HCT116 (cell line): ENCODE results near the gene TRDN. TPM values are rescaled to one million over a fixed set of nuclear protein-coding genes. Genes with fewer than 3 reads are reported as not detected.

Experiments used
- ATAC-seq: fragments of 200-7000 bp; cut with Tn5 transposase; 2 replicates; pipeline ENCODE4 v1.9.1; 2020; ENCODE audit warnings: mild to moderate bottlenecking, moderate library complexity
- BruUV-seq: library from RNA; stranded (reverse); fragments of 400-500 nt; replicated peaks from 2 replicates; lab custom pipeline; 2021; lab: Mats Ljungman, UMichigan
- CTCF ChIA-PET: fragments of 300-600 bp; sonication (Branson Sonifier 250); formaldehyde crosslinking; loops from one replicate; lab custom pipeline; 2021; ENCODE audit warnings: antibody characterized with exemption; lab: Charles Lee
- POLR2A ChIA-PET: fragments of 300-600, 350-600 bp; sonication (Branson Sonifier 250); formaldehyde crosslinking; loops from one replicate; lab custom pipeline; 2021; ENCODE audit warnings: antibody characterized with exemption; lab: Charles Lee
- RAD21 ChIA-PET, 2 experiments: fragments of 300-600 bp; sonication (Branson Sonifier 250); formaldehyde crosslinking; loops; one replicate each; lab custom pipeline; 2023; ENCODE audit warnings: low total read pairs in 2 of 2; ENCODE audit not compliant: uncharacterized antibody in 2 of 2, unreplicated experiment in 2 of 2, low non-redundant PET in 1 of 2; lab: Charles Lee
- DNase-seq: peaks from one replicate; pipeline ENCODE4 v3.0.0-alpha.2; 2010; ENCODE audit warnings: low read depth, low spot score
- H2AFZ ChIP-seq: fragments of 200-600 bp; shearing (Covaris generic), sonication (generic); 2 replicates; pipeline ENCODE4 v1.6.1; 2017; ENCODE audit warnings: low read depth, mixed run types, mixed read lengths, antibody characterized with exemption, low read length; ENCODE audit not compliant: poor library complexity, severe bottlenecking
- H3K27ac ChIP-seq: 2 replicates; pipeline ENCODE4 v1.5.1; 2012; ENCODE audit warnings: low read depth, low read length
- H3K27me3 ChIP-seq: fragments of 200-600 bp; sonication (generic); 2 replicates; pipeline ENCODE4 v1.6.1; 2016; ENCODE audit warnings: mixed run types, low read length, mixed read lengths; ENCODE audit not compliant: insufficient read depth
- H3K36me3 ChIP-seq, 2 experiments: fragments of 200-500 bp in 1 of 2; fragments of 200-600 bp in 1 of 2; sonication (Bioruptor generic) in 1 of 2; sonication (generic) in 1 of 2; 2 replicates each; pipeline versions ENCODE4 v1.5.1 to v1.6.1; 2014 to 2016; ENCODE audit warnings: low read length in 2 of 2, inconsistent platforms in 1 of 2, mixed read lengths in 1 of 2, mixed run types in 1 of 2; ENCODE audit not compliant: insufficient read depth in 2 of 2, control insufficient read depth in 1 of 2
- H3K4me1 ChIP-seq, 2 experiments: fragments of 200-600 bp in 1 of 2; sonication (generic) in 1 of 2; 2 replicates each; pipeline versions ENCODE4 v1.5.1 to v1.6.1; 2012 to 2017; ENCODE audit warnings: low read length in 2 of 2, inconsistent platforms in 1 of 2, mild to moderate bottlenecking in 1 of 2, mixed read lengths in 1 of 2, mixed run types in 1 of 2, moderate library complexity in 1 of 2; ENCODE audit not compliant: insufficient read depth in 2 of 2, control insufficient read depth in 1 of 2
- H3K4me2 ChIP-seq: fragments of 200-600 bp; sonication (generic); 2 replicates; pipeline ENCODE4 v1.6.1; 2017; ENCODE audit warnings: mixed run types, low read length, mixed read lengths
- H3K4me3 ChIP-seq, 2 experiments: fragments of 200-600 bp in 1 of 2; sonication (generic) in 1 of 2; replicated peaks in 1 of 2; 2 replicates each; pipeline ENCODE4 v1.5.1; 2011 to 2016; ENCODE audit warnings: low read length in 2 of 2, control low read depth in 1 of 2, low read depth in 1 of 2, mild to moderate bottlenecking in 1 of 2, mixed read lengths in 1 of 2, mixed run types in 1 of 2
- H3K79me2 ChIP-seq: fragments of 200-600 bp; sonication (generic); 2 replicates; pipeline ENCODE4 v1.6.1; 2017; ENCODE audit warnings: mild to moderate bottlenecking, mixed run types, low read length, moderate library complexity, mixed read lengths; ENCODE audit not compliant: insufficient read depth
- H3K9ac ChIP-seq: fragments of 200-600 bp; sonication (generic); 2 replicates; pipeline ENCODE4 v1.6.1; 2016; ENCODE audit warnings: low read length, mixed read lengths
- H3K9me2 ChIP-seq: fragments of 200-600 bp; sonication (generic), shearing (Covaris generic); 2 replicates; pipeline ENCODE4 v1.6.1; 2017; ENCODE audit warnings: mixed run types, mild to moderate bottlenecking, moderate library complexity; ENCODE audit not compliant: insufficient read depth
- H3K9me3 ChIP-seq, 2 experiments: fragments of 200-500 bp in 1 of 2; fragments of 200-600 bp in 1 of 2; sonication (Bioruptor generic) in 1 of 2; sonication (generic) in 1 of 2; 2 replicates each; pipeline ENCODE4 v1.6.1; 2014 to 2017; ENCODE audit warnings: low read length in 2 of 2, mixed read lengths in 2 of 2, inconsistent platforms in 1 of 2, low read depth in 1 of 2, mild to moderate bottlenecking in 1 of 2, mixed run types in 1 of 2, moderate library complexity in 1 of 2; ENCODE audit not compliant: control insufficient read depth in 1 of 2, insufficient read depth in 1 of 2
- H4K20me1 ChIP-seq: fragments of 200-600 bp; sonication (generic), shearing (Covaris generic); 2 replicates; pipeline ENCODE4 v1.6.1; 2017; ENCODE audit warnings: mixed run types, mild to moderate bottlenecking, moderate library complexity; ENCODE audit not compliant: insufficient read depth
- CBX3 ChIP-seq: IDR thresholded peaks from 2 replicates; pipeline ENCODE4 v1.6.1; 2012; ENCODE audit warnings: low read depth
- CEBPB ChIP-seq: IDR thresholded peaks from 2 replicates; pipeline ENCODE4 v1.6.1; 2012; ENCODE audit warnings: low read depth
- CTCF ChIP-seq, 3 experiments: fragments of 200-600 bp in 1 of 3; sonication (generic) in 1 of 3; IDR thresholded peaks in 2 of 3; conservative IDR thresholded peaks in 1 of 3; 2 replicates each; pipeline ENCODE4 v1.5.1; 2012 to 2017; ENCODE audit warnings: low read depth in 2 of 3, low read length in 2 of 3, antibody characterized with exemption in 1 of 3, borderline replicate concordance in 1 of 3, control low read depth in 1 of 3, mild to moderate bottlenecking in 1 of 3, mixed read lengths in 1 of 3, mixed run types in 1 of 3, moderate library complexity in 1 of 3; ENCODE audit not compliant: insufficient read depth in 1 of 3
- EGR1 ChIP-seq: IDR thresholded peaks from 2 replicates; pipeline ENCODE4 v1.6.1; 2012; ENCODE audit warnings: low read depth
- ELF1 ChIP-seq: IDR thresholded peaks from 2 replicates; pipeline ENCODE4 v1.6.1; 2012; ENCODE audit warnings: low read depth, borderline replicate concordance
- MAX ChIP-seq: IDR thresholded peaks from 2 replicates; pipeline ENCODE4 v1.6.1; 2012
- POLR2A ChIP-seq: IDR thresholded peaks from 2 replicates; pipeline ENCODE4 v1.7.0; 2011; ENCODE audit warnings: borderline replicate concordance; ENCODE audit not compliant: insufficient read depth, insufficient read length; ENCODE audit errors: extremely low read depth
- POLR2AphosphoS5 ChIP-seq: IDR thresholded peaks from 2 replicates; pipeline ENCODE4 v1.6.1; 2011; ENCODE audit warnings: mild to moderate bottlenecking, low read depth, low read length, moderate library complexity
- REST ChIP-seq: IDR thresholded peaks from 2 replicates; pipeline ENCODE4 v1.6.1; 2012; ENCODE audit warnings: low read depth
- SIN3A ChIP-seq: IDR thresholded peaks from 2 replicates; pipeline ENCODE4 v1.6.1; 2012; ENCODE audit warnings: low read depth
- ZBTB33 ChIP-seq: IDR thresholded peaks from 2 replicates; pipeline ENCODE4 v1.6.1; 2011; ENCODE audit warnings: mild to moderate bottlenecking, low read length, moderate library complexity; ENCODE audit not compliant: insufficient replicate concordance; ENCODE audit errors: extremely low read depth
- ZFX ChIP-seq: fragments of 450-650 bp; IDR thresholded peaks from 2 replicates; pipeline ENCODE4 v1.6.1; 2017
- intact Hi-C: fragments of 100-400 bp; cut with micrococcal nuclease; formaldehyde crosslinking; loops from 2 replicates; pipeline ENCODE4 v1.10.0; 2022
- total RNA-seq: library from RNA; stranded (reverse); gene quantifications from one replicate; pipeline ENCODE4 v1.2.1, GENCODE V29; 2021; ENCODE audit not compliant: unreplicated experiment

The TRDN gene
- total RNA-seq, 1 experiment from 2014 or later = not detected

GRCh38 chr6:123497025-123497424, 139.7 kb downstream of the TRDN start:
- TF ChIP-seq MAX (no peak), CEBPB (no peak), ELF1 (no peak), POLR2AphosphoS5 (no peak), ZFX (no peak), ZBTB33 (no peak), CTCF (IDR thresholded peaks at IDR 0.05 in 2 of 3, conservative IDR thresholded peaks at IDR 0.05 in 1 of 3; ENCODE audit: borderline replicate concordance in 1 of 3, insufficient read depth in 1 of 3, low read depth in 2 of 3, low read length in 2 of 3) (no peak), REST (no peak), POLR2A (no peak), EGR1 (no peak), SIN3A (no peak), CBX3 (no peak)
- Histone ChIP-seq H2AFZ (no peak overlapping the region), H3K9me3 (no peaks in the 10 kb centered on the region), H3K4me3 (no peak overlapping the region), H3K9ac (no peak overlapping the region), H3K27me3 (peaks cover 19% of the 10 kb centered on the region), H4K20me1 (no peaks in the 10 kb centered on the region), H3K4me2 (no peak overlapping the region), H3K4me1 (no peaks in the 10 kb centered on the region), H3K27ac (no peak overlapping the region), H3K9me2 (0 out of 2 replicates have a peak, but pooled peaks cover 3% of the 10 kb centered on the region), H3K36me3 (no peaks in the 10 kb centered on the region), H3K79me2 (no peaks in the 10 kb centered on the region)
- ATAC-seq (no peak), DNase-seq (no peak)
- no TSS peak for BruUV-seq
- intact Hi-C loops = no loop called here
- RAD21 ChIA-PET = no interaction called here
- CTCF ChIA-PET = no interaction called here
- POLR2A ChIA-PET = no interaction called here
